Uterus (tissue), 4 donors: ENCODE results near the gene SERPINI2. TPM values are rescaled to one million over a fixed set of nuclear protein-coding genes. Genes with fewer than 3 reads are reported as not detected.

Source experiments
- DNase-seq, 2 donors: peaks; one replicate each; pipeline ENCODE4 v3.0.0-alpha.2; 2019 to 2020
- H3K27ac ChIP-seq, 2 donors: fragments of 200-600 bp; sonication (generic); 1 replicate in 1 of 2; 2 replicates in 1 of 2; pipeline ENCODE4 v1.5.1; 2016 to 2018
- H3K27me3 ChIP-seq, 2 donors: fragments of 200-600 bp; sonication (generic); one replicate each; pipeline ENCODE4 v1.5.1; 2018 to 2019; ENCODE audit warnings: control low read depth in 1 of 2
- H3K36me3 ChIP-seq, 2 donors: fragments of 200-600 bp; sonication (generic); one replicate each; pipeline ENCODE4 v1.5.1; 2019; ENCODE audit warnings: control low read depth in 1 of 2
- H3K4me1 ChIP-seq, 2 donors: fragments of 200-600 bp; sonication (generic); one replicate each; pipeline ENCODE4 v1.5.1; 2018 to 2019; ENCODE audit warnings: control low read depth in 1 of 2
- H3K4me3 ChIP-seq, 2 donors: fragments of 200-600 bp; sonication (generic); 1 replicate in 1 of 2; 2 replicates in 1 of 2; pipeline ENCODE4 v1.5.1; 2018 to 2019; ENCODE audit warnings: mild to moderate bottlenecking in 1 of 2
- H3K9me3 ChIP-seq, 2 donors: fragments of 200-600 bp; sonication (generic); one replicate each; pipeline ENCODE4 v1.5.1; 2019; ENCODE audit warnings: control low read depth in 1 of 2
- POLR2A ChIP-seq, 2 donors: fragments of 450-650 bp; IDR thresholded peaks; one replicate each; pipeline ENCODE4 v1.6.1; 2016; ENCODE audit warnings: antibody characterized with exemption in 2 of 2, mild to moderate bottlenecking in 1 of 2, moderate library complexity in 1 of 2
- intact Hi-C: fragments of 100-400 bp; cut with DNase I; formaldehyde crosslinking; loops from one replicate; pipeline ENCODE4 v1.15.1; 2023; ENCODE audit warnings: low total_unique reads
- total RNA-seq, 4 donors: library from RNA; depleted of rRNA in 3 of 4; stranded (reverse); fragments of >200 nt in 3 of 4; gene quantifications; one replicate each; pipeline versions ENCODE4 v1.1.0 to v1.2.4, GENCODE V29; 2014 to 2023
- TF ChIP-seq, protein P1 (sequence below), 4 experiments: fragments of 200-600 bp in 2 of 4; fragments of 450-650 bp in 2 of 4; sonication (generic) in 2 of 4; IDR thresholded peaks; one replicate each; pipeline ENCODE4 v1.5.1; 2016 to 2019; ENCODE audit warnings: antibody characterized with exemption in 4 of 4, mild to moderate bottlenecking in 2 of 4, moderate library complexity in 1 of 4
- donor health status: DM: yes; HTN: yes; CAD: no.

The SERPINI2 gene, protein sequence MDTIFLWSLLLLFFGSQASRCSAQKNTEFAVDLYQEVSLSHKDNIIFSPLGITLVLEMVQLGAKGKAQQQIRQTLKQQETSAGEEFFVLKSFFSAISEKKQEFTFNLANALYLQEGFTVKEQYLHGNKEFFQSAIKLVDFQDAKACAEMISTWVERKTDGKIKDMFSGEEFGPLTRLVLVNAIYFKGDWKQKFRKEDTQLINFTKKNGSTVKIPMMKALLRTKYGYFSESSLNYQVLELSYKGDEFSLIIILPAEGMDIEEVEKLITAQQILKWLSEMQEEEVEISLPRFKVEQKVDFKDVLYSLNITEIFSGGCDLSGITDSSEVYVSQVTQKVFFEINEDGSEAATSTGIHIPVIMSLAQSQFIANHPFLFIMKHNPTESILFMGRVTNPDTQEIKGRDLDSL
- 1 to 10 TPM in 1 of 4 donors, not detected in 3; 1.4 TPM for total RNA-seq

DNA sequence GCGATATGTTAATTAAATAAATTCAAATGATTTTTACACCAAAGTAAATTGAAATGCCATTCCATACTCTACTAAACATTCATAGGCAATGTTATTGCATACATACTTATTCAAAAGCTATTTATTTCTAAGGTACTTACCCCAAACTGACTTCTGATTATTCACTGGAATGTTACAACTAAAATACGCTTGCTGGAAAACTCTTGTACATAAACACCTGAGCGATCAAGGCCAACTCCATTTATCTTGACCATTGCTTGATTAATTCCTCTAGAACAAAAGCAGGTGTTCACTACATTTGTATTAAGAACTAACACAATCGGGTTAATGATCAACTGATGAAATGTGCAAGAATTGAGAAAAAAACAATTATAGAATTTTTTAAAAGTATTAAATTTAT lies at the start of gene SERPINI2:
SERPINI2 (minus strand) TSS at position 180 of the 400 bp plus-strand sequence. CDS start 2,208 bp downstream, outside the sequence.
- TF ChIP-seq POLR2A (IDR thresholded peaks at IDR 0.05) = no peak
- TF ChIP-seq, protein P1, sequence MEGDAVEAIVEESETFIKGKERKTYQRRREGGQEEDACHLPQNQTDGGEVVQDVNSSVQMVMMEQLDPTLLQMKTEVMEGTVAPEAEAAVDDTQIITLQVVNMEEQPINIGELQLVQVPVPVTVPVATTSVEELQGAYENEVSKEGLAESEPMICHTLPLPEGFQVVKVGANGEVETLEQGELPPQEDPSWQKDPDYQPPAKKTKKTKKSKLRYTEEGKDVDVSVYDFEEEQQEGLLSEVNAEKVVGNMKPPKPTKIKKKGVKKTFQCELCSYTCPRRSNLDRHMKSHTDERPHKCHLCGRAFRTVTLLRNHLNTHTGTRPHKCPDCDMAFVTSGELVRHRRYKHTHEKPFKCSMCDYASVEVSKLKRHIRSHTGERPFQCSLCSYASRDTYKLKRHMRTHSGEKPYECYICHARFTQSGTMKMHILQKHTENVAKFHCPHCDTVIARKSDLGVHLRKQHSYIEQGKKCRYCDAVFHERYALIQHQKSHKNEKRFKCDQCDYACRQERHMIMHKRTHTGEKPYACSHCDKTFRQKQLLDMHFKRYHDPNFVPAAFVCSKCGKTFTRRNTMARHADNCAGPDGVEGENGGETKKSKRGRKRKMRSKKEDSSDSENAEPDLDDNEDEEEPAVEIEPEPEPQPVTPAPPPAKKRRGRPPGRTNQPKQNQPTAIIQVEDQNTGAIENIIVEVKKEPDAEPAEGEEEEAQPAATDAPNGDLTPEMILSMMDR (IDR thresholded peaks at IDR 0.05) = no peak
- Histone ChIP-seq H3K4me3 (no peak within 1 kb of the TSS), H3K36me3 (no peaks in the 10 kb centered on the region), H3K9me3 (no peaks in the 10 kb centered on the region), H3K27ac (no peak within 1 kb of the TSS), H3K27me3 (no peaks in the 10 kb centered on the region), H3K4me1 (no peaks in the 10 kb centered on the region)
- intact Hi-C loops = no loop called here
- no peak for DNase-seq

DNA sequence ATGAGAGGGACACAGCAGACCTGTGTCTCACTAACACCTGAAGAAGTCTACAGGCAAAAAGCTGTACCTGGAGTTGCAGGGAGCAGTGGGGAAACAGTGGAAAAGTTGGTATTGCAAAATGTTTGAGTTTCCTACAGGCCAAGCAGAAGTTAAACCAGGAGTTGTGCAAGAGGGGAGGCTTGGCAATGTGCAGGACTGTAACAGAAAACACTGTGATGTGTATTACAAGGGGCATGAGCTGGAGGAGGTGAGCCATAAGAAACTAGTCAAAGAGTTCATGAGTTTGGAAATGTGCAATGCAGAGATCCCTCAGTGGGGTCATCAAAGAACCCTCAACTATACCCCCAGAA lies 47.1 kb upstream of the SERPINI2 start:
- H3K4me1 ChIP-seq = no peaks in the 10 kb centered on the region
- H3K27ac ChIP-seq = no peak overlapping the region
- TF ChIP-seq, protein P1 (IDR thresholded peaks at IDR 0.05) = no peak
- no peak for TF ChIP-seq POLR2A (IDR thresholded peaks at IDR 0.05)
- H3K27me3 ChIP-seq = no peaks in the 10 kb centered on the region
- intact Hi-C loops = no loop called here
- H3K36me3 ChIP-seq = no peaks in the 10 kb centered on the region
- H3K4me3 ChIP-seq = no peak overlapping the region
- H3K9me3 ChIP-seq = no peaks in the 10 kb centered on the region
- DNase-seq = no peak

DNA sequence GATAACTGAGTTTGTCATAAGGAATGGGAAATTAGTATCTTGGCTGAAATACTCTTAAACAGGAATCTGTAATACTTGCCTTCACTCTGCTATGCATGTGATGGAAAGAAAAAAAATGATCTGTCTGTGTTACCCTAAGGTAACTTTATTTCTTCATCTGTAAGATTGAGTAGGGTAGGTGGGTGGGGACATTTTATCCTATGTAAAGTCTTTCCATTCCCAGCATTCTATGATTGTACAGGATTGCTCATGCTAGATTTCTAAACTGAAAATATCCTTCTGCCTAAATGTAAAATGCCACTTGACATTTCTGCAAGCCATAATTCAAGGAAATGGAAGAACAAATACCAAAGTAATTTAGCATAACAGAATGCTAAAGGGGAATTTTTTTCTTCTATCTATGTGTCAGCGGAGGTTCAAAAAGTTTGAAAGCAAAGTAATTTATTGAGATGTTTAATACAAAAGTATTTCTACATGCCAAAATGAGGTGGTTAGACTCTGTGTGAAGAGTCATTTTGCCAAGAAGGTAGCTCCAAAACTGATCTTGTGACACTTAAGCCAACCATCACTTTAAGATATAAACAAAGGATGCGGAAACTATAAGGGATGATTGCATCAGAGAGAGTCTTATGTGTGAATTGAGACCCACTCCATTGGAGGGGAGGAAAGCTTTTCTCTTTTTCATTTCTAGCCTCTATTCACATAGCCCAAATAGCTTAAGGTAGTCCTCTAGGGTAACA lies 46.6 kb upstream of the SERPINI2 start:
- intact Hi-C loops = no loop called here
- H3K27me3 ChIP-seq = no peaks in the 10 kb centered on the region
- H3K9me3 ChIP-seq = no peaks in the 10 kb centered on the region
- no peaks in the 10 kb centered on the region for H3K4me1 ChIP-seq
- H3K36me3 ChIP-seq = no peaks in the 10 kb centered on the region
- no peak for DNase-seq
- TF ChIP-seq, protein P1 (IDR thresholded peaks at IDR 0.05) = no peak
- no peak for TF ChIP-seq POLR2A (IDR thresholded peaks at IDR 0.05)
- H3K4me3 ChIP-seq = no peak overlapping the region
- no peak overlapping the region for H3K27ac ChIP-seq

DNA sequence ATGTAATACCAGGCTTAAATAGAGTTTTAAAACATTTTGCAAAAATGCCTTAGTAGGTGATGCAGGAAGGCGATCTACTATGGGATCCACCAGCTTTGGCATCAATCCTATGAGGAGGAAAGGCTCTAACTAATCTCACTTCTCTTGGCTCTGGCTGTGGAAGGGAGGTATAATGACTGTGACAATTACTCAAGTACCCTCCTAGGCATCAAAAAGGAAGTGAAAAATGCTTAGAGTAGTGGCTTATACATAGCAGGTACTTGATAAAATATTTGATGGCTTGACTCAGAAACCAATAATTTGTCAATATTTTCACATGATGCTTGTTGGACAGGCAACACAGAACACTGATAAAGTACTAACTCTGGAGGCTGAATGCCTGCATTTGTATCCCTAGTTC lies 34.1 kb upstream of the SERPINI2 start:
- no peak for DNase-seq
- no peak overlapping the region for H3K27ac ChIP-seq
- H3K9me3 ChIP-seq = no peaks in the 10 kb centered on the region
- H3K4me3 ChIP-seq = no peak overlapping the region
- no peaks in the 10 kb centered on the region for H3K4me1 ChIP-seq
- H3K36me3 ChIP-seq = no peaks in the 10 kb centered on the region
- intact Hi-C loops = no loop called here
- TF ChIP-seq, protein P1 (IDR thresholded peaks at IDR 0.05) = no peak
- no peaks in the 10 kb centered on the region for H3K27me3 ChIP-seq

DNA sequence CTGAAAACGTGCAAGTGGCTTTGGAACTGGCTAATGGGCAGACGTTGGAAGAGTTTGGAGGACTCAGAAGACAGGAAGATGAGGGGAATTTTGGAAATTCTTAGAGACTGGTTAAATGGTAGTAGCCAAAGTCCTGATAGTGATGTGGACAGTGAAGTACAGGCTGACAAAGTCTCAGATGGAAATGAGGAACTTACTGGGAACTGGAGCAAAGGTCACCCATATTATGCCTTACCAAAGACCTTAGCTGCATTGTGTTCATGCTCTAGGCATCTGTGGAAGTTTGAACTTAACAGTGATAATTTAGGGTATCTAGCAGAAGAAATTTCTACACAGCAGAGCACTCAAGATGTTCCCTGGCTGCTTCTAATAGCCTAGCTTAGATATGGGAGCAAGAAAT lies 28.6 kb upstream of the SERPINI2 start:
- no peak for DNase-seq
- Histone ChIP-seq H3K4me1 (no peaks in the 10 kb centered on the region), H3K4me3 (no peak overlapping the region), H3K27me3 (no peaks in the 10 kb centered on the region), H3K27ac (no peak overlapping the region), H3K36me3 (no peaks in the 10 kb centered on the region), H3K9me3 (no peaks in the 10 kb centered on the region)
- no peak for TF ChIP-seq POLR2A (IDR thresholded peaks at IDR 0.05)
- TF ChIP-seq, protein P1 (IDR thresholded peaks at IDR 0.05) = no peak
- intact Hi-C loops = no loop called here
